HEK293 (cell line): Measurements from ENCODE around the gene PWWP2B.

Experiments
- CTCF ChIA-PET: fragments of 350-600 bp; formaldehyde crosslinking; extraction: SDS; loops from one replicate; lab custom pipeline; 2021; ENCODE audit warnings: antibody characterized with exemption; lab: Yijun Ruan, JAX
- POLR2A ChIA-PET: fragments of 300-600 bp; formaldehyde crosslinking; extraction: SDS; loops from one replicate; lab custom pipeline; 2020; ENCODE audit warnings: antibody characterized with exemption, inconsistent platforms; lab: Yijun Ruan, JAX
- H3K27ac ChIP-seq: fragments of 200-500 bp; sonication (Bioruptor generic); 2 replicates; pipeline ENCODE4 v1.5.1; 2014; ENCODE audit warnings: low read depth, low read length, control low read depth, inconsistent platforms; ENCODE audit errors: extremely low read depth
- H3K36me3 ChIP-seq, 2 experiments: fragments of 200-500 bp in 1 of 2; sonication (Bioruptor generic) in 1 of 2; 1 replicate in 1 of 2; 2 replicates in 1 of 2; pipeline ENCODE4 v1.5.1; 2014 to 2017; ENCODE audit warnings: inconsistent platforms in 2 of 2, low read length in 2 of 2; ENCODE audit not compliant: control insufficient read depth in 2 of 2, insufficient read depth in 1 of 2
- H3K4me1 ChIP-seq: fragments of 200-500 bp; sonication (Bioruptor generic); 2 replicates; pipeline ENCODE4 v1.5.1; 2014; ENCODE audit warnings: mild to moderate bottlenecking, low read length, inconsistent platforms; ENCODE audit not compliant: control insufficient read depth, insufficient read depth
- H3K4me3 ChIP-seq: 2 replicates; pipeline ENCODE4 v1.5.1; 2011; ENCODE audit warnings: low read depth, mild to moderate bottlenecking, control low read depth, low read length, moderate library complexity
- H3K9me3 ChIP-seq: fragments of 200-500 bp; sonication (Bioruptor generic); 2 replicates; pipeline ENCODE4 v1.5.1; 2014; ENCODE audit warnings: low read depth, low read length, inconsistent platforms; ENCODE audit not compliant: control insufficient read depth, insufficient read depth
- CTCF ChIP-seq: fragments of 450-650 bp; formaldehyde crosslinking; IDR thresholded peaks from 2 replicates; pipeline ENCODE4 v1.5.1; 2016; ENCODE audit warnings: missing biosample characterization, missing genetic modification characterization
- FEZF1 ChIP-seq: fragments of 450-650 bp; formaldehyde crosslinking; IDR thresholded peaks from 2 replicates; pipeline ENCODE4 v1.5.1; 2016; ENCODE audit warnings: missing biosample characterization, missing genetic modification characterization
- OVOL3 ChIP-seq: fragments of 450-650 bp; formaldehyde crosslinking; IDR thresholded peaks from 2 replicates; pipeline ENCODE4 v1.5.1; 2016; ENCODE audit warnings: missing biosample characterization, missing genetic modification characterization
- ZBTB21 ChIP-seq: fragments of 450-650 bp; formaldehyde crosslinking; IDR thresholded peaks from 2 replicates; pipeline ENCODE4 v1.5.1; 2017; ENCODE audit warnings: missing biosample characterization, missing genetic modification characterization
- ZFHX2 ChIP-seq: fragments of 450-650 bp; formaldehyde crosslinking; conservative IDR thresholded peaks from 2 replicates; pipeline ENCODE4 v1.5.1; 2016; ENCODE audit warnings: missing biosample characterization, missing genetic modification characterization
- ZIC2 ChIP-seq: fragments of 450-650 bp; formaldehyde crosslinking; IDR thresholded peaks from 2 replicates; pipeline ENCODE4 v1.5.1; 2016; ENCODE audit warnings: missing biosample characterization, missing genetic modification characterization
- ZNF10 ChIP-seq: fragments of 450-650 bp; formaldehyde crosslinking; IDR thresholded peaks from 2 replicates; pipeline ENCODE4 v1.5.1; 2017; ENCODE audit warnings: missing biosample characterization, missing genetic modification characterization
- ZNF114 ChIP-seq: fragments of 450-650 bp; formaldehyde crosslinking; IDR thresholded peaks from 2 replicates; pipeline ENCODE4 v1.5.0; 2017; ENCODE audit warnings: missing biosample characterization, missing genetic modification characterization
- ZNF248 ChIP-seq: fragments of 450-650 bp; formaldehyde crosslinking; IDR thresholded peaks from 2 replicates; pipeline ENCODE4 v1.5.1; 2017; ENCODE audit warnings: missing biosample characterization, missing genetic modification characterization
- ZNF391 ChIP-seq: fragments of 450-650 bp; formaldehyde crosslinking; IDR thresholded peaks from 2 replicates; pipeline ENCODE4 v1.5.1; 2016; ENCODE audit warnings: low read depth, missing biosample characterization, missing genetic modification characterization, borderline replicate concordance
- ZNF521 ChIP-seq: fragments of 450-650 bp; formaldehyde crosslinking; IDR thresholded peaks from 2 replicates; pipeline ENCODE4 v1.5.1; 2017; ENCODE audit warnings: missing biosample characterization, mild to moderate bottlenecking, missing genetic modification characterization
- ZNF530 ChIP-seq: fragments of 450-650 bp; formaldehyde crosslinking; IDR thresholded peaks from 2 replicates; pipeline ENCODE4 v1.5.1; 2016; ENCODE audit warnings: low read depth, missing biosample characterization, missing genetic modification characterization
- ZNF571 ChIP-seq: fragments of 450-650 bp; formaldehyde crosslinking; IDR thresholded peaks from 2 replicates; pipeline ENCODE4 v1.5.0; 2017; ENCODE audit warnings: missing biosample characterization, missing genetic modification characterization
- ZNF596 ChIP-seq: fragments of 450-650 bp; IDR thresholded peaks from 2 replicates; pipeline ENCODE4 v1.5.0; 2018; ENCODE audit warnings: missing biosample characterization, mild to moderate bottlenecking, missing genetic modification characterization, moderate library complexity
- ZNF658 ChIP-seq: fragments of 450-650 bp; formaldehyde crosslinking; IDR thresholded peaks from 2 replicates; pipeline ENCODE4; 2016; ENCODE audit warnings: missing biosample characterization, missing genetic modification characterization
- ZNF660 ChIP-seq: fragments of 450-650 bp; IDR thresholded peaks from 2 replicates; pipeline ENCODE4 v1.5.1; 2018; ENCODE audit warnings: missing biosample characterization, mild to moderate bottlenecking, missing genetic modification characterization
- ZNF664 ChIP-seq: fragments of 450-650 bp; formaldehyde crosslinking; IDR thresholded peaks from 2 replicates; pipeline ENCODE4 v1.5.1; 2016; ENCODE audit warnings: missing biosample characterization, missing genetic modification characterization
- ZNF677 ChIP-seq: fragments of 450-650 bp; IDR thresholded peaks from 2 replicates; pipeline ENCODE4 v1.5.0; 2018; ENCODE audit warnings: missing biosample characterization, mild to moderate bottlenecking, missing genetic modification characterization, moderate library complexity
- ZNF791 ChIP-seq: fragments of 450-650 bp; formaldehyde crosslinking; IDR thresholded peaks from 2 replicates; pipeline ENCODE4 v1.5.1; 2016; ENCODE audit warnings: missing biosample characterization, missing genetic modification characterization
- TF ChIP-seq, protein P1 (sequence below): fragments of 450-650 bp; formaldehyde crosslinking; IDR thresholded peaks from 2 replicates; pipeline ENCODE4 v1.5.1; 2016; ENCODE audit warnings: missing biosample characterization, missing genetic modification characterization, low read depth
- TF ChIP-seq, protein P2 (sequence below): fragments of 450-650 bp; formaldehyde crosslinking; IDR thresholded peaks from 2 replicates; pipeline ENCODE4 v1.5.1; 2016; ENCODE audit warnings: missing biosample characterization, missing genetic modification characterization
- TF ChIP-seq, protein P3 (sequence below): fragments of 450-650 bp; formaldehyde crosslinking; IDR thresholded peaks from 2 replicates; pipeline ENCODE4 v1.5.1; 2016; ENCODE audit warnings: missing biosample characterization, missing genetic modification characterization

The PWWP2B gene

DNA sequence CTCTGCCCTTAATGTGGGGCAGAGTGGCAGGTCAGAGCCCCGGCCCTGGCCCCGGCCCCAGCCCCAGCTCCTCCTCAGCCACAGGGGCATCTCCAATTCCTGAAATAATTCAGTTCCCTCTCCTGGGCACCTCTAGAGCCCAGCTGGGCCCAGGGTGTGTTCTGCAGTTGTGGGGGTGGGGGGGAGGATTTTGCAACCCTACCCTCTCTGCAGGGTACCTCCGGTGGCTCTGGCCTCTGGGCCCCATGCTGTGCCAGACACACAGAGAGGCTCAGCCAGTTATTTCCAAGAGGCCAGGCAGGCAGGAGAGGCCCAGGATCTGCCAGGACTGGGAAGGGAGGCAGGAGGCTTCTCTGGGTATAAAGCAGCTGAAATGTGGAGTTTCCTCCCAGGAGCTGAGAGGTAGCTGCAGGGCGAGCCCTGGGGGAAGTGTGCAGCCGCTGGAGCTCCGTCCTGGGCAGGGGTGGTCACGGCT lies 47.9 kb downstream of the PWWP2B start (continued):
- TF ChIP-seq, protein P1, sequence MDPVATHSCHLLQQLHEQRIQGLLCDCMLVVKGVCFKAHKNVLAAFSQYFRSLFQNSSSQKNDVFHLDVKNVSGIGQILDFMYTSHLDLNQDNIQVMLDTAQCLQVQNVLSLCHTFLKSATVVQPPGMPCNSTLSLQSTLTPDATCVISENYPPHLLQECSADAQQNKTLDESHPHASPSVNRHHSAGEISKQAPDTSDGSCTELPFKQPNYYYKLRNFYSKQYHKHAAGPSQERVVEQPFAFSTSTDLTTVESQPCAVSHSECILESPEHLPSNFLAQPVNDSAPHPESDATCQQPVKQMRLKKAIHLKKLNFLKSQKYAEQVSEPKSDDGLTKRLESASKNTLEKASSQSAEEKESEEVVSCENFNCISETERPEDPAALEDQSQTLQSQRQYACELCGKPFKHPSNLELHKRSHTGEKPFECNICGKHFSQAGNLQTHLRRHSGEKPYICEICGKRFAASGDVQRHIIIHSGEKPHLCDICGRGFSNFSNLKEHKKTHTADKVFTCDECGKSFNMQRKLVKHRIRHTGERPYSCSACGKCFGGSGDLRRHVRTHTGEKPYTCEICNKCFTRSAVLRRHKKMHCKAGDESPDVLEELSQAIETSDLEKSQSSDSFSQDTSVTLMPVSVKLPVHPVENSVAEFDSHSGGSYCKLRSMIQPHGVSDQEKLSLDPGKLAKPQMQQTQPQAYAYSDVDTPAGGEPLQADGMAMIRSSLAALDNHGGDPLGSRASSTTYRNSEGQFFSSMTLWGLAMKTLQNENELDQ (tag by site-specific recombination): no peak
- TF ChIP-seq FEZF1 (tag by site-specific recombination): no peak
- no peak for TF ChIP-seq ZNF10
- TF ChIP-seq ZNF664 (tag by site-specific recombination): no peak
- no peak for TF ChIP-seq ZNF677 (tag by site-specific recombination)
- no peak for TF ChIP-seq ZNF596 (tag by site-specific recombination)
- TF ChIP-seq ZNF660 (tag by site-specific recombination): no peak
- TF ChIP-seq OVOL3: no peak
- TF ChIP-seq ZIC2: peak; percentile 97
- no peak for TF ChIP-seq ZNF114 (tag by site-specific recombination)
- no peak for TF ChIP-seq ZNF248 (tag by site-specific recombination)
- TF ChIP-seq, protein P2, sequence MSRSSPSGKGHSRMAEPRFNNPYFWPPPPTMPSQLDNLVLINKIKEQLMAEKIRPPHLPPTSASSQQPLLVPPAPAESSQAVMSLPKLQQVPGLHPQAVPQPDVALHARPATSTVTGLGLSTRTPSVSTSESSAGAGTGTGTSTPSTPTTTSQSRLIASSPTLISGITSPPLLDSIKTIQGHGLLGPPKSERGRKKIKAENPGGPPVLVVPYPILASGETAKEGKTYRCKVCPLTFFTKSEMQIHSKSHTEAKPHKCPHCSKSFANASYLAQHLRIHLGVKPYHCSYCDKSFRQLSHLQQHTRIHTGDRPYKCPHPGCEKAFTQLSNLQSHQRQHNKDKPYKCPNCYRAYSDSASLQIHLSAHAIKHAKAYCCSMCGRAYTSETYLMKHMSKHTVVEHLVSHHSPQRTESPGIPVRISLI (tag by site-specific recombination): no peak
- TF ChIP-seq CTCF (tag by site-specific recombination): no peak
- TF ChIP-seq, all 188 proteins: peak for 15

- TF ChIP-seq ZNF571 (tag by site-specific recombination) (no peak), ZFHX2 (tag by site-specific recombination) (peak; percentile 21; the same call in 1 of the 2 replicates)
- ChIA-PET CTCF (interaction anchor here (0.5 to 1.4 kb wide), 6 partner anchors 9 to 915 kb away, joined by 3 to 4 read pairs (median 3); no protein-coding TSS in a partner anchor), POLR2A (no interaction called here)
- H3K9me3 ChIP-seq: no peaks in the 10 kb centered on the region
- no peaks in the 10 kb centered on the region for H3K36me3 ChIP-seq
- peaks cover 14% of the 10 kb centered on the region for H3K4me1 ChIP-seq
- peak overlapping the region; percentile 43; the same call in 1 of the 2 replicates for H3K27ac ChIP-seq
- H3K4me3 ChIP-seq: no peak overlapping the region
Observed at GRCh38 chr10:132445516-132446194, 48.7 kb downstream of the PWWP2B start.

DNA sequence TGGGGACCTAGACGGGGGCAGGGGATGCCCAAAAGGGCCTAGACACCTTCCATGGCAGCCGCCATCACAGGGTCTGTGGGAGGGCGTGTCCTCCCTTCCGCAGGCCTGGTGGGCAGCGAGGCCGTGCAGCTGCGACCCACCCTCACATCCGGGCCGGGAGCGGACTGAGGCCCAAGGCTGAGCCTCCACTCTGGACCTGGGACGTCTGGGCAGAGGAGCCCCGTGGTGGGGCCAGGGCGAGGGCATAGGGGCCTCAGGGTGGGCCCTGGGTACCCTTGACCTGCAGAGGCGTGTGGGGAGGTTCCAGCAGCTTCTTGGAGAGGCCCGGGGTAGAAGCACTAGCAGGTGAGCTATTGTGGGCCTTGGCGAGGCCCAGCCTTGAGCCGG lies 49.2 kb downstream of the PWWP2B start:
- peaks cover 14% of the 10 kb centered on the region for H3K4me1 ChIP-seq
- no peak for TF ChIP-seq ZBTB21 (tag by site-specific recombination)
- TF ChIP-seq ZNF791: no peak
- TF ChIP-seq ZNF658 (tag by site-specific recombination): no peak
- TF ChIP-seq ZNF521 (tag by site-specific recombination): no peak
- TF ChIP-seq ZNF391 (tag by site-specific recombination): no peak
- TF ChIP-seq, protein P3, sequence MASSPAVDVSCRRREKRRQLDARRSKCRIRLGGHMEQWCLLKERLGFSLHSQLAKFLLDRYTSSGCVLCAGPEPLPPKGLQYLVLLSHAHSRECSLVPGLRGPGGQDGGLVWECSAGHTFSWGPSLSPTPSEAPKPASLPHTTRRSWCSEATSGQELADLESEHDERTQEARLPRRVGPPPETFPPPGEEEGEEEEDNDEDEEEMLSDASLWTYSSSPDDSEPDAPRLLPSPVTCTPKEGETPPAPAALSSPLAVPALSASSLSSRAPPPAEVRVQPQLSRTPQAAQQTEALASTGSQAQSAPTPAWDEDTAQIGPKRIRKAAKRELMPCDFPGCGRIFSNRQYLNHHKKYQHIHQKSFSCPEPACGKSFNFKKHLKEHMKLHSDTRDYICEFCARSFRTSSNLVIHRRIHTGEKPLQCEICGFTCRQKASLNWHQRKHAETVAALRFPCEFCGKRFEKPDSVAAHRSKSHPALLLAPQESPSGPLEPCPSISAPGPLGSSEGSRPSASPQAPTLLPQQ: no peak
- no peak for TF ChIP-seq ZNF530 (tag by site-specific recombination)
- no peak for TF ChIP-seq OVOL3
- TF ChIP-seq FEZF1 (tag by site-specific recombination): no peak
- TF ChIP-seq, all 188 proteins: peak for 0
- Histone ChIP-seq H3K27ac (peak overlapping the region; percentile 16; the same call in 1 of the 2 replicates), H3K4me3 (no peak overlapping the region), H3K9me3 (no peaks in the 10 kb centered on the region), H3K36me3 (no peaks in the 10 kb centered on the region)
- ChIA-PET CTCF (interaction anchor here (0.5 to 1.4 kb wide), 4 partner anchors 36 to 459 kb away, joined by 3 to 4 read pairs (median 3); no protein-coding TSS in a partner anchor), POLR2A (interaction anchor here (0.7 kb wide), 1 partner anchor 51 kb away, joined by 3 read pairs; no protein-coding TSS in a partner anchor)
